Measurements from ENCODE around the gene GCK. TPM values are rescaled to one million over a fixed set of nuclear protein-coding genes. Genes with fewer than 3 reads are reported as not detected.
A peak's percentile ranks its signal among the peaks of the same experiment; 100 is the strongest.

GCK gene
- polyA plus RNA-seq, 1 of the 3 experiments (the other 2 are of a cell fraction): 1.6 TPM

DNA sequence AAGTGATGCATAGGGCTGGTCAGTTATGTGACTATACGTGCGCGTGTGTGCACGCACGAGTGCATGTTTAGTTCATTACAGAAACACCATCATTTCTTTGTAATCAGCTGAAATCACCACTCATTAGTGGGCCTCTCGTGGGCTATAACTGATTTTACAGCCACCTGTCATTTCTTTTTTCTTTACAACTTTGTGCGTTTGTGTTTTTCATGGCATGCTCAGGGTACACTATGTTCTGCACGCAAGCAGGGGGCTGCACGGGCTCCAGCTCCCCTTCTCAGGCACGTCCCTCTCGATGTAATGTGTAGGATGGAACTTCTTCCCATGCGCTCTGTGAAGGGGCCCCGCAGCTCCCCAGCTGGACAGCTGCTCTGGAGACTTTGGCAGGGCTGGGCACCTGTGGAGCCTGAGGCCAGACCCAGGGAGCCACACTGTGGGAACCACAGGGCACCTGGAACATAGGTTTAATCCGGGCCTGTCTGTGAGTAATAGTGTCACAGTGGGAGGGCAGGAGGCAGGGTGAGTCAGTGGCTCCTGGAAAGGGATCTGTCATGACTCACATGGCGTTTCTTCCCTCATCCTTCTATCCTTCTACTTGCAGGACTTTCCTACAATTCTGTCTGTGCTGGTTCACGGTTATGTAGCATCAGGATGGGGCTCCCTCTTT is 4.9 kb downstream of the GCK start:
- DNase-seq: no peak
- Histone ChIP-seq H3K9me3 (no peaks in the 10 kb centered on the region), H3K27me3 (ENCODE audit: insufficient read depth) (no peaks in the 10 kb centered on the region), H4K20me1 (ENCODE audit: insufficient read depth) (no peaks in the 10 kb centered on the region), H3K36me3 (replicated peaks in 1 of 2; ENCODE audit: control insufficient read depth in 1 of 2, insufficient read depth in 2 of 2, low read length in 1 of 2) (no peaks in the 10 kb centered on the region), H3K79me2 (ENCODE audit: insufficient read depth) (no peaks in the 10 kb centered on the region), H3K9me2 (no peaks in the 10 kb centered on the region), H3K9ac (peak overlapping the region; percentile 34; the same call in 1 of the 2 replicates), H3K4me3 (ENCODE audit: low read depth in 2 of 2, low read length in 1 of 2) (no peak overlapping the region), H2AFZ (ENCODE audit: low read depth) (0 out of 2 replicates have a peak overlapping the region, but pooled peaks have one; percentile 61), H3K4me1 (ENCODE audit: control insufficient read depth in 1 of 2, insufficient read depth in 2 of 2, low read depth in 1 of 2, low read length in 1 of 2) (peaks cover 0 to 11% of the 10 kb centered on the region in 2 experiments; a peak in 2 of 4 replicates), H3K4me2 (peak overlapping the region; percentile 52), H3F3A (replicated peaks; ENCODE audit: insufficient read depth) (peaks cover 4% of the 10 kb centered on the region), H3K27ac (ENCODE audit: low read depth in 2 of 2, low read length in 1 of 2) (peak overlapping the region in 1 of 2 experiments; percentile 62; a peak in 2 of 4 replicates)
- ChIA-PET CTCF (interaction anchor here (1.8 to 3.7 kb wide), 2 partner anchors 12 to 112 kb away, joined by 6 to 29 read pairs; no protein-coding TSS in a partner anchor), POLR2A (no interaction called here)
- 69% methylated on average over 16 of the region's 16 CpGs for WGBS (ENCODE audit: low lambda C conversion rate)
- TF ChIP-seq FOXJ3 (CRISPR knock-in tag; IDR thresholded peaks at IDR 0.05): no peak
- no peak for TF ChIP-seq RCOR1 (IDR thresholded peaks at IDR 0.05; ENCODE audit: low read length)
- no peak for TF ChIP-seq GABPA (IDR thresholded peaks at IDR 0.05; ENCODE audit: low read depth)
- TF ChIP-seq GATA2 (CRISPR knock-in tag; IDR thresholded peaks at IDR 0.05): no peak
- TF ChIP-seq MXI1 (IDR thresholded peaks at IDR 0.05; ENCODE audit: low read depth, low read length): no peak
- TF ChIP-seq, protein P1, sequence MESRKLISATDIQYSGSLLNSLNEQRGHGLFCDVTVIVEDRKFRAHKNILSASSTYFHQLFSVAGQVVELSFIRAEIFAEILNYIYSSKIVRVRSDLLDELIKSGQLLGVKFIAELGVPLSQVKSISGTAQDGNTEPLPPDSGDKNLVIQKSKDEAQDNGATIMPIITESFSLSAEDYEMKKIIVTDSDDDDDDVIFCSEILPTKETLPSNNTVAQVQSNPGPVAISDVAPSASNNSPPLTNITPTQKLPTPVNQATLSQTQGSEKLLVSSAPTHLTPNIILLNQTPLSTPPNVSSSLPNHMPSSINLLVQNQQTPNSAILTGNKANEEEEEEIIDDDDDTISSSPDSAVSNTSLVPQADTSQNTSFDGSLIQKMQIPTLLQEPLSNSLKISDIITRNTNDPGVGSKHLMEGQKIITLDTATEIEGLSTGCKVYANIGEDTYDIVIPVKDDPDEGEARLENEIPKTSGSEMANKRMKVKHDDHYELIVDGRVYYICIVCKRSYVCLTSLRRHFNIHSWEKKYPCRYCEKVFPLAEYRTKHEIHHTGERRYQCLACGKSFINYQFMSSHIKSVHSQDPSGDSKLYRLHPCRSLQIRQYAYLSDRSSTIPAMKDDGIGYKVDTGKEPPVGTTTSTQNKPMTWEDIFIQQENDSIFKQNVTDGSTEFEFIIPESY (IDR thresholded peaks at IDR 0.05; ENCODE audit: borderline replicate concordance, low read depth): 0 out of 2 replicates have a peak, but pooled peaks have one; percentile 26
- peak; percentile 69 for TF ChIP-seq NFIC (IDR thresholded peaks at IDR 0.05; ENCODE audit: borderline replicate concordance)
- TF ChIP-seq MEF2A (IDR thresholded peaks at IDR 0.05; ENCODE audit: borderline replicate concordance, low read depth): no peak
- no peak for TF ChIP-seq YY1 (IDR thresholded peaks at IDR 0.05; ENCODE audit: low read depth)
- TF ChIP-seq FOSL2 (IDR thresholded peaks at IDR 0.05; ENCODE audit: borderline replicate concordance, low read depth): peak; percentile 99
- TF ChIP-seq EP300 (IDR thresholded peaks at IDR 0.05; ENCODE audit: borderline replicate concordance in 1 of 2, low read depth in 1 of 2, low read length in 1 of 2): peak in 1 of 2 experiments; percentile 57; a peak in 1 of 4 replicates
- TF ChIP-seq TEAD4 (IDR thresholded peaks at IDR 0.05; ENCODE audit: borderline replicate concordance, insufficient read depth): no peak
- TF ChIP-seq TCF12 (IDR thresholded peaks at IDR 0.05): peak; percentile 82
- no peak for TF ChIP-seq FOXM1 (IDR thresholded peaks at IDR 0.05; ENCODE audit: low read depth)
- TF ChIP-seq, protein P2, sequence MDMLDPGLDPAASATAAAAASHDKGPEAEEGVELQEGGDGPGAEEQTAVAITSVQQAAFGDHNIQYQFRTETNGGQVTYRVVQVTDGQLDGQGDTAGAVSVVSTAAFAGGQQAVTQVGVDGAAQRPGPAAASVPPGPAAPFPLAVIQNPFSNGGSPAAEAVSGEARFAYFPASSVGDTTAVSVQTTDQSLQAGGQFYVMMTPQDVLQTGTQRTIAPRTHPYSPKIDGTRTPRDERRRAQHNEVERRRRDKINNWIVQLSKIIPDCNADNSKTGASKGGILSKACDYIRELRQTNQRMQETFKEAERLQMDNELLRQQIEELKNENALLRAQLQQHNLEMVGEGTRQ (IDR thresholded peaks at IDR 0.05; ENCODE audit: borderline replicate concordance, low read depth, low read length): no peak
- TF ChIP-seq, protein P3, sequence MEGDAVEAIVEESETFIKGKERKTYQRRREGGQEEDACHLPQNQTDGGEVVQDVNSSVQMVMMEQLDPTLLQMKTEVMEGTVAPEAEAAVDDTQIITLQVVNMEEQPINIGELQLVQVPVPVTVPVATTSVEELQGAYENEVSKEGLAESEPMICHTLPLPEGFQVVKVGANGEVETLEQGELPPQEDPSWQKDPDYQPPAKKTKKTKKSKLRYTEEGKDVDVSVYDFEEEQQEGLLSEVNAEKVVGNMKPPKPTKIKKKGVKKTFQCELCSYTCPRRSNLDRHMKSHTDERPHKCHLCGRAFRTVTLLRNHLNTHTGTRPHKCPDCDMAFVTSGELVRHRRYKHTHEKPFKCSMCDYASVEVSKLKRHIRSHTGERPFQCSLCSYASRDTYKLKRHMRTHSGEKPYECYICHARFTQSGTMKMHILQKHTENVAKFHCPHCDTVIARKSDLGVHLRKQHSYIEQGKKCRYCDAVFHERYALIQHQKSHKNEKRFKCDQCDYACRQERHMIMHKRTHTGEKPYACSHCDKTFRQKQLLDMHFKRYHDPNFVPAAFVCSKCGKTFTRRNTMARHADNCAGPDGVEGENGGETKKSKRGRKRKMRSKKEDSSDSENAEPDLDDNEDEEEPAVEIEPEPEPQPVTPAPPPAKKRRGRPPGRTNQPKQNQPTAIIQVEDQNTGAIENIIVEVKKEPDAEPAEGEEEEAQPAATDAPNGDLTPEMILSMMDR (IDR thresholded peaks at IDR 0.05): no peak
- TF ChIP-seq RFX5 (IDR thresholded peaks at IDR 0.05; ENCODE audit: low read length): no peak
- TF ChIP-seq, protein P4, sequence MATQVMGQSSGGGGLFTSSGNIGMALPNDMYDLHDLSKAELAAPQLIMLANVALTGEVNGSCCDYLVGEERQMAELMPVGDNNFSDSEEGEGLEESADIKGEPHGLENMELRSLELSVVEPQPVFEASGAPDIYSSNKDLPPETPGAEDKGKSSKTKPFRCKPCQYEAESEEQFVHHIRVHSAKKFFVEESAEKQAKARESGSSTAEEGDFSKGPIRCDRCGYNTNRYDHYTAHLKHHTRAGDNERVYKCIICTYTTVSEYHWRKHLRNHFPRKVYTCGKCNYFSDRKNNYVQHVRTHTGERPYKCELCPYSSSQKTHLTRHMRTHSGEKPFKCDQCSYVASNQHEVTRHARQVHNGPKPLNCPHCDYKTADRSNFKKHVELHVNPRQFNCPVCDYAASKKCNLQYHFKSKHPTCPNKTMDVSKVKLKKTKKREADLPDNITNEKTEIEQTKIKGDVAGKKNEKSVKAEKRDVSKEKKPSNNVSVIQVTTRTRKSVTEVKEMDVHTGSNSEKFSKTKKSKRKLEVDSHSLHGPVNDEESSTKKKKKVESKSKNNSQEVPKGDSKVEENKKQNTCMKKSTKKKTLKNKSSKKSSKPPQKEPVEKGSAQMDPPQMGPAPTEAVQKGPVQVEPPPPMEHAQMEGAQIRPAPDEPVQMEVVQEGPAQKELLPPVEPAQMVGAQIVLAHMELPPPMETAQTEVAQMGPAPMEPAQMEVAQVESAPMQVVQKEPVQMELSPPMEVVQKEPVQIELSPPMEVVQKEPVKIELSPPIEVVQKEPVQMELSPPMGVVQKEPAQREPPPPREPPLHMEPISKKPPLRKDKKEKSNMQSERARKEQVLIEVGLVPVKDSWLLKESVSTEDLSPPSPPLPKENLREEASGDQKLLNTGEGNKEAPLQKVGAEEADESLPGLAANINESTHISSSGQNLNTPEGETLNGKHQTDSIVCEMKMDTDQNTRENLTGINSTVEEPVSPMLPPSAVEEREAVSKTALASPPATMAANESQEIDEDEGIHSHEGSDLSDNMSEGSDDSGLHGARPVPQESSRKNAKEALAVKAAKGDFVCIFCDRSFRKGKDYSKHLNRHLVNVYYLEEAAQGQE (IDR thresholded peaks at IDR 0.05; ENCODE audit: low read depth, low read length): 0 out of 2 replicates have a peak, but pooled peaks have one; percentile 36
- TF ChIP-seq TAF1 (IDR thresholded peaks at IDR 0.05; ENCODE audit: borderline replicate concordance, low read depth, low read length): no peak
- no peak for TF ChIP-seq CHD2 (IDR thresholded peaks at IDR 0.05; ENCODE audit: low read length, partially characterized antibody)
- TF ChIP-seq ELF1 (IDR thresholded peaks at IDR 0.05): no peak
- TF ChIP-seq, protein P5, sequence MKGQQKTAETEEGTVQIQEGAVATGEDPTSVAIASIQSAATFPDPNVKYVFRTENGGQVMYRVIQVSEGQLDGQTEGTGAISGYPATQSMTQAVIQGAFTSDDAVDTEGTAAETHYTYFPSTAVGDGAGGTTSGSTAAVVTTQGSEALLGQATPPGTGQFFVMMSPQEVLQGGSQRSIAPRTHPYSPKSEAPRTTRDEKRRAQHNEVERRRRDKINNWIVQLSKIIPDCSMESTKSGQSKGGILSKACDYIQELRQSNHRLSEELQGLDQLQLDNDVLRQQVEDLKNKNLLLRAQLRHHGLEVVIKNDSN (IDR thresholded peaks at IDR 0.05; ENCODE audit: borderline replicate concordance, low read depth): no peak
- TF ChIP-seq, protein P6, sequence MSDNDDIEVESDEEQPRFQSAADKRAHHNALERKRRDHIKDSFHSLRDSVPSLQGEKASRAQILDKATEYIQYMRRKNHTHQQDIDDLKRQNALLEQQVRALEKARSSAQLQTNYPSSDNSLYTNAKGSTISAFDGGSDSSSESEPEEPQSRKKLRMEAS (IDR thresholded peaks at IDR 0.05; ENCODE audit: low read depth): peak; percentile 70
- TF ChIP-seq RXRA (IDR thresholded peaks at IDR 0.05; ENCODE audit: borderline replicate concordance, low read depth): no peak

Measured in SK-N-SH (cell line).